NCI-H1417 (cell line): Measurements from ENCODE around the gene IPP.
"Not testable (repeated sequence)": the region's sequence is repeated elsewhere in the genome, so short reads cannot be mapped to it uniquely, and the experiment has no call there.

Source experiments
- DNase-seq, 3 experiments: peaks; one replicate each; lab custom pipeline; 2025; lab: John Stamatoyannopoulos, UW

Gene IPP

DNA sequence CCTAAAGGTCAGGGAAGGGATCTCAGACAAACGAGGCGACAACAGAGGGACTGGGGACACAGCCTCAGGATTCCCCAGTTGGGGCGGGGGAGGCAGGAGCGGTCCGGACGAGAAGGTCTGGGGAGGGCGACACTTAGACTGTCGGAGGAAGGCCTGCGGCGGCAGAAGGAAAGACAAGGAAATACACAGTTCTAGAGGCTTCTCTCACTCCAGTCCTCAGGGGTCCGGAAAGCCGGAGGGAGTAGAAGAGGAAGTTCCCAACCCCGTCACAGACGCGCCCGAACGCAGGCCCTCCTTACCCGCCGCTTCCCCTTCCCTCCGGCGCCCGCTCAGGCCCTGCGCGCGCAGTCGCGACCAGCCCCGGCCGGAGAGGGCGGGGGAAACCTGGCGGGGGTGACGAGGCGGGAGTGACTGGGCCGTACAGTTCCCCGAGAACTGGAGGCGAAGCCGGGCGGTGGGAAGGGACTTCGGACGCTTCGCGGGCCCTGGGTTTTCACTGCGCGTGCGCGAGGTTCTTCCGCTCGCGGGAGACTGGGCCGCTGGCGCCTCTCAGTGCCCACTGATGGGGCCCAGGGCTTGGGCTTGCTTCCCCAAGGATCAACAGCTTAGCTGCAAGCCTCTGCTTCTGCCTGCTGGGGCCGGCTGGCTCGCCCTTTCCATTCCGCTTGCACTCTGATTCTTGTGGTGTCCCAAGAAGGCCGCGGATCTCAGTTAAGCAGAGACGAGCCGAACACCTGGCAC lies at the start of gene IPP:
IPP (minus strand) TSS at position 356 of the 741 bp plus-strand sequence. CDS start 4,242 bp downstream, outside the sequence.
- DNase-seq, result peak; percentile 97 to 98 (median 98)

DNA sequence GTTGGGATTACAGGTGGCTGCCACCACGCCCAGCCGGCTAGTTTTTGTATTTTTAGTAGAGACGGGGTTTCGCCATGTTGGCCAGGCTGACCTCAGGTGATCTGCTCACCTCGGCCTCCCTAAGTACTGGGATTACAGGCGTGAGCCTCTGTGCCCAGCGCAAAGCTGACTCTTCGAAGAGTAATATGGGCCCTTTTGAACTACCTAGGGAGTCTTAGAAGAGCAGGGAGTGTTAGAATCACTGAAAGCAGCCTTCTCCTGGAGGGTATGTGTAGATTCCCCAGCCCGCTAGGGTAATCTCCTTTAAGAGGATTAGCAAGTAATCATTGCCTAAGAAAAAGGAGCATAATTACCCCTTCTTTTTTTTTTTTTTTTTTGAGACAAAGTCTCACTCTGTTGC lies 46.5 kb upstream of the IPP start:
- DNase-seq, result no peak

DNA sequence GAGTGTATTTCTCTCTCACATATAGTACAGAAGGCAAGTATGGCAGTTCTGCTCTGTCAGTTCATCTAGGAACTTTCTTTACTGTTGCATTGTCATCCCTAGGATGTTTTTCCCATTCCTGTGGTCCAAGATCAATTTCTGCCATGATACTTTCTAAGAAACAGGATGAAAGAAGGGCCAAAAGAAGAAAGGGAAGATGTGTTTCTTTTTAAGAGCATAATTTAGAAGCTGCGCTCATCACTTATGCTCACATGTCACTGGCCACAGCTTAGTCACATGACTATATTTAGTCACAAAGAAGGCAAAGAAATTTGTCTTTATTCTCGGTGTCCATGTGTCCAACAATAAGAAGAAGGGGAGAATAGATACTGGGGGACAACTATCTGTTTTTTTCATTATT lies 45.9 kb upstream of the IPP start:
- no peak for DNase-seq

DNA sequence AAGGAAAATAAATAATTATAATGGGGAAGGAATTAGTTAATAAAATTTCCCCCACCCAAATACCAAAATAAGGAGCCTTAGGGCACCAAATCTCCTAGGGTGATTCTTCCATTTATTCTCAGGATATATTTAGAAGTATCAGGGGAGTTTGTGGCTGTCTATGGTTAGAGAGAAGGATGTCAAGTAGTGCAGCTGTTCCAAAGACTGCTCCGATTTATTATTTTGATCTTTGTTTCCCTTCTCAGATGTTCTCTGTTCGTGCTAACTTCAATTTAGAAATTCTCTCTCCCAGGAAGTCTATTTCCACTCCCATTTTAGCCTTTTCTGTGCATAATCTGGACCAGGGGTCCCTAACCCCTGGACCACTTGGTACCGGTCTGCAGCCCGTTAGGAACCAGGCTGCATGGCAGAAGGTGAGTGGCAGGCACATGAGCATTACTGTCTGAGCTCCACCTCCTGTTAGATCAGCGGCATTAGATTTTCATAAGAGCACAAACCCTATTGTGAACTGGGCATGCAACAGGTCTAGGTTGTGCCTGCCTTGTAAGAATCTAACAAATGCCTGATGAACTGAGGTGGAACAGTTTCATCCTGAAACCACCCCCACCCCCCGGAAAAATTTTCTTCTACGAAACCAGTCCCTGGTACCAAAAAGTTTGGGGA lies 43.6 kb upstream of the IPP start:
- DNase-seq, result no peak

DNA sequence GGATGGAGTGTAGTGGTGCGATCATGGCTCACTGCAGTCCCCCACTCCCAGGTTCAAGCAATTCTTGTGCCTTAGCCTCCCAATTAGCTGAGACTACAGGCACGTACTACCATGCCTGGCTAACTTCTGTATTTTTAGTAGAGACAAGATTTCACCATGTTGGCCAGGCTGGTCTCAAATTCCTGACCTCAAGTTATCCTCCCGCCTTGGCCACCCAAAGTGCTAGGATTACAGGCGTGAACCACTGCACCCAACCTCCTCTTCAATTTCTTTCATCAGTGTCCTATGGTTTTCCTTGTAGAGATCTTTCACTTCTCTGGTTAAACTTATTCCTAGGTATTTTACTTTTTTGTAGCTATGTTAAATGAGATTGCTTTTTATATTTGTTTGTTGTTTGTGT lies 42.3 kb upstream of the IPP start:
- no peak for DNase-seq

DNA sequence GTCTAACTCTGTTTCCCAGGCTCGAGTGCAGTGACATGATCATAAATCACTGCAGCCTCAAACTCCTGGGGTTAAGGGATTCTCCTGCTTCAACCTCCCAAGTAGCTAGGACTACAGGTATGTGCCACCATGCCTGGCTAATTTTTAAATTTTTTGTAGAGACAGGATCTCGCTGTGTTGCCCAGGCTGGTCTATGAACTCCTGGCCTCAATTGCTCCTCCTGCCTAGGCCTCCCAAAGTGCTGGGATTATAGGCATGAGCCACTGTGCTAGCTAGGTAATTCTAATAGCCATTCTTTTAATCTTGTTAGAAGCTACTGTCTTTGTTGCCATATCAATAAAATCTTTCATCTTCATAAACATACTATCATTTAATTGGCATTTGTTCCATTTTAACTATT lies 39.1 kb upstream of the IPP start:
- no peak for DNase-seq

DNA sequence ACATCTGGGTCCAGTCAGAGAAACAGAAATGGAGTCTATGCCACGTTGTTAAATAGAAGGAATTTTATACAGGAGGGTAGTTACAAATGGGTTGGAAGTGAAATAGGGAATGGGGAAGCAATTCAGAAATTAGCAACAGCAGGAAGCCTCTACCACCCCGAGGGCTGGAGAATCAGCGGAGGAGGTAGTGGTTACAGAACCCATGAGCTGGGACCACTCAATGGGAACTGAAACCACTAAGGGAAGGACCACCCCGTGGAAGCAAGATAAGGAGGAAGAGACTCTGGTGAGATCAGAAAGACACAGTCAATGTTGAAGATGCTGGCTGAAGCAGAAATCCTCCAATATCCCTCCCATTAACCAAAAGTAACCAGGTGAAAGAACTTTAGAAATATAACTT lies 37.5 kb upstream of the IPP start:
- no peak for DNase-seq

DNA sequence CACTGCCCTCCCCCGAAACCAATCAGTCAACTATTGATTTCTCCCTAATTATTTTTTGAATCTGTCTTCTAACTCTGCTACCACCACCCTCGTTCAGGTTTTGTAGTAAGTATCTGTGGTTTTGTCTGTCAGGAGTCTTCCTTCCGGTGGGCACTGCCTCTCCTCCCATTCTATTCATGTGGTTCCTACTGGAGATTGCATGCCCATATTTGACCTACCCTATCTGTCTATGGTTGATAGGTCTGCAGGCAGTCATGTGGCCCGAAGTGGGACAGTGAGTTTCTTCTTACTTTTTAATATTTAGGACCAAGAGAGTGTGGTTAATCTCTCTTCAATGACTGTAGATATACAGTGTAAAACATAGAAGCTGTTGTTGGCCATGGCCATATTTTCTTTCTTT lies 35.1 kb upstream of the IPP start:
- DNase-seq, result no peak

DNA sequence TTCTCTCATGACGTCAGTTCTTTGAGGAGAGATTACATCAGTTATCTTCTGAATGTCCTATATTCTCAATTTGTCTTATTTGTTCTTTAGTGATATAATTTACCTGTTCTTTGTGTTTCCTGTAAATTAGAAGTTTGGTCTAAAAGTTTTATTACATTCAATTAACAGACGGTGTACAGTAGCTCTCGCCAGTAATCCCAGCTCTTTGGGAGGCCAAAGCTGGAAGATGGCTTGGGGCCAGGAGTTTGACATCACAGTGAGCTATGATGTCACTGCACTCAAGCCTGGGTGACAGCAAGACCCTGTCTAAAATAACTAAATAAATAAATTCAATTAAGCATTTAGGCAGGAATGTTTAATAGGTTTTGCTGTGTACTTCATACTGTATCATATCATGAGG lies 25.3 kb upstream of the IPP start:
- no peak for DNase-seq

DNA sequence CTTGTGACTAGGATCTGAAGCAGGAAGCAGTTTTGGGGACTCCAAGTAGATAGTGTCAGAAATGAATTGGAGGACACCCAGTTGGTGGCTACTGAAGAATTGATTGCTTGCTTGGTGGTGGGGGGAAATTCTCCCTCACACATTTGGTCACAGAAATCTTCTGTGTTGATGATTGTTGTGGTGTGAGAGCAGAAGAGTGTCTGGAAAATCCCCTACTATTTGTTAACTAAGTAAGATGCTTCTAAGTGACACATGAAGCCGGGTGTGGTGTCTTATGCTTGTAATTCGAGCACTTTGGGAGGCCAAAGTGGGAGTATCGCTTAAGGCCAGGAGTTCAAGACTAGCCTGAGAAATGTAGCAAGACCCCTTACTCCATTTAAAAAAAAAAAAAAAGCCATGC lies 22.5 kb upstream of the IPP start:
- DNase-seq, result no peak

DNA sequence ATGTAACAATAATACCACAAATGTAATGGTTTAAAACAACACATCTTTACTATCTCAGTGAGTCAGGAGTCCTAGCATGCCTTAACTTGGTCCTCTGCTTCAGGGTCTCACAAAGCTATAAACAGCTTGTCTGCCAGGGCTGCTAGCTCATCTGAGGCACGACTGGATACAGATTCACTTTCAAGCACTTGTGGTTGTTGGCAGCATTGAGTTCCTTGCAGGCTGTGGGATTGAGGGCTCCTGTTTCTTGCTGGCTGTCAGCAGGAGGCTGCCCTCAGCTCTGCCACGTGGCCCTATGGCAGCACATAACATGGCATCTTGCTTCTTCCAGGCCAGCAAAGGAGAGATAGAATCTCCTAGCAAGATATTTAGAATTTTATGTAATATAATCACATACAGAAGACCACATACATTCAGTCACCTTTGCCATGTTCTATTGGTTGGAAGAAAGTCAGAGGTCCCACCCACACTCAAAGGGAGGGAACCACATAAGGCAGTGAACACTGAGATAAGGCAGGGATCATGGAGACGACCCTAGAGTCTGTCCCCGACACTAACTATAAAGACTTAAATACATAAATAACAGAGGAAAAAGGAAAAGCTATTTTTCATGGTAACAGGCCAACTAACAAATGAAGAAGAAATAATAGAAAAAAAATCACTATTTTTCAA lies 18.9 kb upstream of the IPP start:
- DNase-seq, result no peak

DNA sequence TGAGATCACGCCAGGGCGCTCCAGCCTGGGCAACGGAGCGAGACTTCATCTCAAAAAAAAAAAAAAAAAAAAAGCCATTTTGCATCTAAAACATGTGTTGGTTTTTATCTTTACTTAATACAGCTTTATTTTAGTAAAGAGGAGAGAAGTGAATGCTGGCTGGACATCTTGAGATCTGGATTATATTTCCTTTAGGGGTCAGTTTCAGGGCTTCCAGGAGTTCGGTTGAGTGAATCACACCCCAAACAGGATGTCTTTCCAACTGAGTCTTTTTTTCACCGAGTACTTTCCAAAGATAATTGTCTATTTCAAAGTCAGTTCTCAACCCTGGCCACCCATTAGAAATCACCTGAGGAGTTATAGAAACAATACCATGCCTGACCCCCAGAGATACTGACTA lies 16.6 kb upstream of the IPP start:
- no peak for DNase-seq

DNA sequence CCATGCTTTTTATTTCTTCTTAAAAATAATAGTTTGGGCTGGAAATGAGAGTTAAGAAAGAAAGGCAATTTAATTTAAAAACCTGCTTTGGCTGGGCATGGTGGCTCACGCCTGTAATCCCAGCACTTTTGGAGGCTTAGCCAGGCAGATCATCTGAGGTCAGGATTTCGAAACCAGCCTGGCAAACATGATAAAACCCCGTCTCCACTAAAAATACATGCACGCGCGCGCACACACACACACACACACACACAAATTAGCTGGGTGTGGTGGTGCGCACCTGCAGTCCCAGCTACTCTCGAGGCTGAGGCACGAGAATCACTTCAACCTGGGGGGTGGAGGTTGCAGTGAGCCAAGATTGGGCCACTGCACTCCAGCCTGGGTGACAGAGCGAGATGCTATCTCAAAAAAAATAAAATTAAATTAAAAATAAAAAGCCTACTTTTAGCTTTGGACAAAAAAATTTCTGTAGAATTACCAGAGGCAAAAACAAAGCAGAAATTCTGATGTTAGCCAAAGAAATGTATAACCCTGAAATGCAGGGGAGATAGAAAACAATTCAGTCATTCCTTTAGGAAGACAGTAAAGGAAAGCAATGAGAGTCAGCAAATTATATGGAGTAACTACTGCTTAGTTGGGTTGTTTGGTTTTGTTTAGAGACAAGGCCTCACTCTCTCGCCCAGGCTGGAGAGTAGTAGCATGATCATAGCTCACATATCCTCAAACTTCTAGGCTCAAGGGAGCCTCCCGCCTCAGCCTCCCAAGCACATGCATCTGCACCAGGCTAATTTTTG lies 15.7 kb upstream of the IPP start:
- no peak for DNase-seq

DNA sequence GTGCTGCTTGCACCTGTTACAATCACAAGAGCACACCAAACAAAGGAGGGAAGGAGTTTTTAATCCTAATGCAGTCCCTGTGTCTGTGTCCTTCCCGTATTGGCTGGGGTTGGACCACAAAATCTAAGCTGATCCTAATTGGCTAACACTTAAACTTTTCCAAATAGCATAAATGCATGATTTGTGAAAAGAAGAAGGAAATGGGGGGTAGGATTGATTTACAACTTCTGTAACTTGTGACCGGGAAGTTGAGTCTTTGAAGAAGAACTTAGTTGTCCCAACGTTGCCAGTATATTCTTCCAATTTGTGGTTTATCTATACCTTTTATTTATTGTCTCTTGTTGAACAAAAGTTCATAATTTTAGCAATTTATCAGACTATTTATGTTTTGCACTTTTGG lies 11.8 kb upstream of the IPP start:
- no peak for DNase-seq

DNA sequence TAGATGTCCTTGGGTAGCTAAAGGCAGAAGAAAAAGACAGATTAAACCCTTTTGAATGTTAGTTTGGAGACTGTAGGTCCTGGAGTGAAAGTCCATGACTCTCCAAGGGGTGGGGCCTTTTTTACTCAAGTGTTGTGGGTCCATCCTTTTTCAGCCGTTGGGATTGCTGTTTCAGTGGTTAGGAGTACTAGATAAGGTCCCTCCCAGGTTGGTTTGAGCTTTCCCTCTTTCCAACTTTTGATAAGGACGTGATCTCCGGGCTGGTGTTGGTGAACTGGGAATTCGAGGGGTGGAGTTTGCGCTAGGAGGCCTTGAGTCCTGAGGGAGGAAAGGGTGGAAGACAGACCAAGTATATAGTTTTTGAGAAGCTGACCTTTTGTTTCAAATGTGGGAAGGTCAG lies 5.2 kb upstream of the IPP start:
- no peak for DNase-seq

DNA sequence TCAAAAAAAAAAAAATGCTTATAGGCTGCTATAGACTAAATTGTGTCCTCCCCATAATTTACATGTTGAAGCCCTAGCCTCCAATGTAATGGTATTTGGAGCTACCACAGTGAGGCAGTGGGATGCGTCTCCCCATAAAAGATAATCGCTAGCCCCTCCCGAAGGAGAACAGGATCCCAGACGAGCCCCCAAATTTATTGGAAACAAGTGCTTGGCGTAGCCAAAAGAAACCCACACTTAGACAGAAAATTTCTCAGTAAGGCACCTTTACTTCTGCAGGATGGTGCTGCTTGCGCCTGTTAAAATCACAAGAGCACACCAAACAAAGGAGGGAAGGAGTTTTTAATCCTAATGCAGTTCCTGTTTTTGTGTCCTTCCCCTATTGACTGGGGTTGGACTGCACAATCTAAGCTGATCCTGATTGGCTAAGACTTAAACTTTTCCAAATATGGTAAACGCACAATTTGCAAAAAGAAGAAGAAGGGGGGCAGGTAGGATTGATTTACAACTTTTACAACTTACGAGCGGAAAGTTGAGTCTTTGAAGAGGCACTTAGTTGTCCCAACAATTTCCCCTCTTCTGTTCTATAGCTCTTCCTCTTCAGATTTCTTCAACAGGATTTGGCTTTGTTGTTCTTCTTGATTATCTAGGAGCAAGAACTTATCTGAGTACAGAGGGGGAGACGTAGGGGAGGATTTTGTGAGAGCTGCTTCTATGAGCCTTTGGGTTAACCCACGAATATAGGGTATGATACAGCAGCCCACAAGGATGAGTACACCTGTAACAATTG lies 3.0 kb upstream of the IPP start:
- DNase-seq, result no peak

DNA sequence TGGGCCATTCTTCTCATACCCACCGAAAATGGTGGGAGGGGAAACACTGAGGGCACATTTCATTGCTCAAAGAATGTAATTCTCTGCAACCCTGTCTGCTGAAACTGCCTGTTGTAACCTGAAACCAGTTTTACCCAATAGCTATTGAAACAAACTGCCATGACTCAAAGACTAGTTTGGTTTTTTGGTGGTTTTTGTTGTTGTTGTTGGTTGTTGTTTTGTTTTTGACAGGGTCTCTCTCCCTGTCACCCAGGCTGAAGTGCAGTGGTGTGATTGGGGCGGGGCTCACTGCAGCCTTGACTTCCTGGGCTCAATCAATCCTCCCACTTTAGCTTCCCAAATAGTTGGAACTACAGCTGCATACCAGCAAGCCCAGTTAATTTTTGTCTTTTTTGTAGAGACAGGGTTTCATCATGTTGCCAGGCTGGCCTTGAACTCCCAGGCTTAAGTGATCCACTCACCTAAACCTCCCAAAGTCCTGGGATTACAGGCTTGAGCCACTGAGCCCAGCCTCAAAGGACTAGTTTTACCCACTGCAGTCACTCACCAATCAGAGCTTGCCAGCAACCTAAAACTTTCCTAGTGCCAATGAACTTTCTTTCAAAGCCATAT lies 2.1 kb upstream of the IPP start:
- DNase-seq, result no peak

DNA sequence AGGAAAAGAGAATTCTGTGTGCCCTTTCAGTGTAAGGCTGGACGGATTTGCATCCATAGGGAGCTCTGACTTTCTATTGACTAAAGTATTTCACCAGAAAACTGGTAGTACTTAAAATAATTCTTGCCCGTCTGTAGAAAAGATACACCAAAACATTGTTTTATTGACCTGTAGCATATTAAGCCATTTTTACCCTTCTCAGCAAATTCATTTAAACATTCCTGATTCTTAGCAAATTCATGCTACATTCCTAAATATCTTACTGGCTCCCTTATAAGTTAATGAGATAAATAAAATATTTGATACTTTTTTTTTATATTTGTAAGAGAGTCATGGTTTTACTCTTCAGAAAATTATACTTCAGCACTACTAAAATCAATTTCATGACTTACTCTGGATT lies 1.6 kb upstream of the IPP start:
- DNase-seq, result no peak

DNA sequence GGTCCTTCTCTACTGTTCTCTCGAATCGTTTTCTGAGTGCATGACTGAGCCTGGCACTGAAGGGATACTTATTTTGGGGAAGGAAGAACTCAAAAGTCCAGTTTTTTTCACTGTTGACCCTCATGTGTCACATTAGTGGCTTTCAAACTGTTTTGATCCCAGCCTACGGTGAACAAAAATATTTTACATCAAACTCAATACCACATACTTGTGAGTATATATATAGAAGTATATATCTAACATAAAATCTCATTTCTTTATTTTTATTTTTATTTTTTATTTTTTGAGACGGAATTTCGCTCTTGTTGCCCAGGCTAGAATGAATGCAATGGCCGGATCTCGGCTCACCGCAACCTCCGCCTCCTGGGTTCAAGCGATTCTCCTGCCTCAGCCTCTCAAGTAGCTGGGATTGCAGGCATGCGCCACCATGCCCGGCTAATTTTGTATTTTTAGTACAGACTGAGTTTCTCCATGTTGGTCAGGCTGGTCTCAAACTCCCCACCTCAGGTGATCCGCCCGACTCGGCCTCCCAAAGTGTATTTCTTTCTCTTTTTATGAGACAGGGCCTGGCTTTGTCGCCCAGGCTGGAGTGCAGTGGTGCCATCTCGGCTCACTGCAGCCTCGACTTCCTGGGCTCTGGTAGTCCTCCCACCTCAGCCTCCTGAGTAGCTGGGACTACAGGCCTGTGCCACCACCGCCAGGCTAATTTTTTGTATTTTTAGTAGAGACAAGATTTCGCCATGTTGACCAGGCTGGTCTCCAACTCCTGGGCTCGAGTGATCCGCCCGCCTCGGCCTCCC lies 786 bp upstream of the IPP start:
- not testable (repeated sequence) for DNase-seq

DNA sequence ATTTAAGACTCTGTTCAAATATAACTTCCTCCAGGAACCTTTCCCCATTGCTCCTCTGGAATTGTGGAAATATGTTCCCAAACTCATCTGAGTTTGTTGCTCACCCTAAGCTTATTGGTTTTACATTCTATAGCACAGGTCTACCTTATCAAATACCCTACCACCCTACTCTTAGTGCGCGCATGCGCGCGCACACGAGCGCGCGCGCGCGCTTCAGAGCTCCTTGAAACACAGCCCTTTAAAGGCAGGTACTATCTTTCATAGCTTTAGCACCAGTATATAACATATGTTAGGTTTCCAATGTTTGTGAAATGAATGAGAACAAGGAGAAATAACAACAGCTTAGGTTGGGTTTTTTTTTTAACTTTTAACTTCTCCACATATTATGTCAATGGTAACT lies 3.5 kb downstream of the IPP start:
- no peak for DNase-seq
